GM19025 (cell line): ENCODE data around the gene KCNH5.
"Not testable (repeated sequence)": the region's sequence is repeated elsewhere in the genome, so short reads cannot be mapped to it uniquely, and the experiment has no call there.

ENCODE experiments used
- ATAC-seq: cut with Tn5 transposase; IDR thresholded peaks from one replicate; pipeline ENCODE4 v1.9.1; 2021; ENCODE audit warnings: mild to moderate bottlenecking, low read depth, moderate library complexity; ENCODE audit not compliant: unreplicated experiment

KCNH5 gene

DNA sequence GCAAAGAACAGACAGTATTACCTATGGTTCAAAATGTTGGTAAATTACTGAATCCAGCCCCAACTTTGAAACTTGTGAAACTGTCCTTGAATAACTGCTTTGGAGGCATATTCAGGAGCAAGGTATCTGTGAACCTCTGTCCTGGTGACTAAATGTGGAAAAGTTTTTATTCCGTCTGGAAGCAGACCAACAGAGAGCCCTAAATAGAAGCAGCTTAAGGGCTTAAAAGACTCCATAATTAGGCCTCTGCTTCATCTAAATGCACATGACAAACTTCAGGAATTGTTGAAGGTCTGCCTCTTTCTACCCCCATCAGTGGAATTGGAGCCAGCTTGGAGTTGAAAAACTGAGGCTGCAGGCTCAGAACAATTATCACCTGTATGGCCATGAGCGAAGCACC lies 276.5 kb downstream of the KCNH5 start:
- no peak for ATAC-seq

DNA sequence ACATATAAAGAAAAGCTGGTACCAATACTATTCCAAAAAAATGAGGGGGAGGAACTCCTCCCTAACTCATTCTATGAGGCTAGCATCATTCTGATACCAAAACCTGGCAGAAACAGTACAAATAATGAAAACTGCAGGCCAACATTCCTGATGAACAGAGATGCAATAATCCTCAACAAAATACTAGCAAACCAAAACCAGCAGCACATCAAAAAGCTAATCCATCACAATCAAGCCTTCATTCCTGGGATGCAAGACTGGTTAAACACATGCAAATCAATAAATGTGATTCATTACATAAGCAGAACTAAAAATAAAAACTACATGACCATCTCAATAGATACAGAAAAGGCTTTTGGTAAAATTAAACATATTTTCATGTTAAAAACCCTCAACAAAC lies 281.3 kb downstream of the KCNH5 start:
- ATAC-seq, result no peak

DNA sequence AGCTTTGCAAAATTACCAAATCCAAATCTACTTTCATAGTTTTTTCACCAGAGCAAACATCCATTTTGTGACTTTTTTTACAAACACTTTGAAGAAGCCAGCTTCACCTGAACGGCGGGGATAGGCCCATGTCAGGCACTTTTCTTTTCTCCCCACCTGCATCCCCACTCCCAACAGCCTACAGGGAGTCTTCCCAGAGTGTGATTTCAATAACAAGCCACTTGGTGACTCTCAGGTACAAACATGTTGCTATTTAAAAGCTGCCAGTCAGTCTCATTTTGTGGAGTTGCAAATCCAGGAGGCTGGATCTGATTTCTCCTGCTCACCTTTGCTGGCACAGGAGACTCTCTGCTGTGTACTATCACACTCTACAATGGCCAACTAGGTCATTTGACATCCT lies 285.5 kb downstream of the KCNH5 start:
- ATAC-seq, result no peak

GRCh38 chr14:62746881-62747280 lies 298.4 kb downstream of the KCNH5 start:
- not testable (repeated sequence) for ATAC-seq

DNA sequence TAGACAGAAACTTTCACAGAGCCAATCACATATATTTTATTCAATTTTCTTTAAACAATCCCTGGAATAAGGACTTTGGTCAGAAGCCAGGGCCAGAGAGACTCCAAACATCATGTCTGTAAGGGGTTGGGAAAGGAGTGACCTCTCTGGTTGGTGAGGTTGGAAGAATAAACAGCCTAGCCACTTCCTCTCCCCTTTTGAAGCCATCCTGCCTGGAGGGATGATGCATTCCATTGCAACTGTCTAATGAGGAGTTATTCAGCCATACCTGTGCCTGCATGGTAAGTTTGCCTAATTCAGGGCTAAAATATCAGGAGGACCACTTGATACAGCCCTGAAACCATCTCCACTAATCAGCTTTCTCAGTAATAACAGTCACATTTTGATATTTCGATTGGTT lies 299.8 kb downstream of the KCNH5 start:
- ATAC-seq, result no peak

- no peak for ATAC-seq
Observed at GRCh38 chr14:62743560-62743959, 301.7 kb downstream of the KCNH5 start.

DNA sequence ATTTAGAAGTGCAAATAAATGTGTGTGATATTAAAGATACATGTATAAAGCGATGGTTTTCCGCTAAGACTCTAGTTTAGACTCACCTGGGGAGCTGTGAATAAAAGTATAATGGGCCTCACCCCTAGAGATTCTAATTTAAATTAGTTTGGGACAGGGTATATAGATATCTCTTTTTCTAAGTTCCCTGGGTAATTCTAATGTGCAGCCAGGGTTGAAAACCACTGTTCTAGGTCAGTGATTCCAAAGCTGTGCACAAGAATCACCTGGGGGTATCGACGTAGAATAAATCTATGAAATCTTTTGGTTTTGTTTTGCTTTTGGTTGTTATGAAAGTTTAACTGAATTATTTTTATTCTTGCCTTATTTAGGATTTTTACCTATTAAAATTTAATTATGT lies 302.1 kb downstream of the KCNH5 start:
- ATAC-seq, result no peak

- ATAC-seq, result no peak
Observed at GRCh38 chr14:62739647-62740046, 305.6 kb downstream of the KCNH5 start.

- no peak for ATAC-seq
Observed at GRCh38 chr14:62736048-62737043, 308.9 kb downstream of the KCNH5 start.

GRCh38 chr14:62734831-62735230 lies 310.4 kb downstream of the KCNH5 start:
- no peak for ATAC-seq

GRCh38 chr14:62722406-62722805 lies 322.9 kb downstream of the KCNH5 start:
- ATAC-seq, result no peak

- no peak for ATAC-seq
Observed at GRCh38 chr14:62718629-62719028, 326.6 kb downstream of the KCNH5 start.

- ATAC-seq, result no peak
Observed at GRCh38 chr14:62711351-62712023, 333.8 kb downstream of the KCNH5 start.

DNA sequence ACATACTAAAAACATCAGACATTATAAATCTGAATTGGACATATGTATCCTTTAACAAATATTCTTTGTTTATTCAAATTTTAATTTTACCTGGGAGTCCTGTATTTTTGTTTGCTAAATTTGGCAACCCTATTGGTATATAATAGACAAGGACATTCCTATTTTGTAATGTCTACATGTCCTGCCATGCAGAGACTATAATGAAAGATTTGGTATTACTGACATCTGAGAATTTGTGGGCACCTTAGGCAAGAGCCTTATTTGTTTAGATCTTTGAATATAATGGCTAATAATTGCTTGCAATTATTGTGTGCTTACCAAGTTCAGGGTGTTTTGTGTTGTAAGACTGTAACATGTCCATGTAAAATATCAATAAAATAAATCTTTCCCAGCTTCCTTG lies 334.4 kb downstream of the KCNH5 start:
- ATAC-seq, result no peak

DNA sequence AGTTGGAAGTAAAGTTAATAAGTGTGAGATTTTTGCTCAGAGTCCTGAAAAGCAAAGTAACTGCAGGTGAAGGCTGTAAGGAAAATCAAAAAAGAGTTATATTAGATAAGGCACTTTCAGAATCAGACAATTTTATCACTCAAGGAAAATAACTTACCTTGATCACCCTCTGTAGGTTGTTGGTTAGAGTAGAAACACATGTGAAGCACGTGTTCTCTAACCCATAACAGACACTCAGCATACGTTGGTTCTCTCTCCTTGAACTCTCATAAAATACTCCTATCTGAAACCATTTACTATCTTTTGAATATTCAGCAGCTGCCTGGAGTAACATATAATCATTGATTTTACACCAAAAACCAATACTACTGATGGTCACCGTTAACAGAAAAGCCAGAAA lies 335.5 kb downstream of the KCNH5 start:
- ATAC-seq, result no peak

GRCh38 chr14:62706217-62706616 lies 339.0 kb downstream of the KCNH5 start:
- ATAC-seq, result no peak

GRCh38 chr14:62697461-62697860 lies 347.8 kb downstream of the KCNH5 start:
- ATAC-seq, result no peak

- no peak for ATAC-seq
Observed at GRCh38 chr14:62696929-62697328, 348.3 kb downstream of the KCNH5 start.

DNA sequence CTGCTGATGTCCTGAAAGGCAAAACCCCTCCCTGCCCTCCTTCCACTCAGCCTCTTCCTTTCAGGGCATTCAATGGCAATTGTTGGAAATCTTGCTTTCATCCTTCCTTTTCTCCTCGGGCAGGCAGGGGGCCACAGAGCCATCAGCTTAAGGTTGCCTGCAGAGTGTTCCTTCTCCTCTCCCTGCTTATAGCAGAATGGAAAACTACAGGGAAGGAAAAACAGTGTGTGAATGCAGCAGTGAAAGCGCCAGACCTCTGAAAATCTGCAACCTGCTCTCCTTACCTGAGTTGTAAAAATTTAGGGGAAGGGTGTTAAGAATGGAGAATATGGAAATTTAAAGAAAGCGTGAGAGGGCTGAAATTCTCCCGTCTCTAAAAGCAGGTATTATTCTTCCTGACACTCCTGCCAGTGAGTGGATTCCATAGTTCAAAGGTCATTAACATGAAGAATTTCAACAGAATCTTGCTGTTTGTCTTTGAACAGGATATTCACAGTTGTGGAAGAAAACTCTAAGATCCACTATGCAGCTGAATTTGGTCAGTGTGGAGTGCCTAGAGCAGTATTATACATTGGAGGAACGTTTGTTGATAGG lies 348.8 kb downstream of the KCNH5 start:
- ATAC-seq, result no peak

DNA sequence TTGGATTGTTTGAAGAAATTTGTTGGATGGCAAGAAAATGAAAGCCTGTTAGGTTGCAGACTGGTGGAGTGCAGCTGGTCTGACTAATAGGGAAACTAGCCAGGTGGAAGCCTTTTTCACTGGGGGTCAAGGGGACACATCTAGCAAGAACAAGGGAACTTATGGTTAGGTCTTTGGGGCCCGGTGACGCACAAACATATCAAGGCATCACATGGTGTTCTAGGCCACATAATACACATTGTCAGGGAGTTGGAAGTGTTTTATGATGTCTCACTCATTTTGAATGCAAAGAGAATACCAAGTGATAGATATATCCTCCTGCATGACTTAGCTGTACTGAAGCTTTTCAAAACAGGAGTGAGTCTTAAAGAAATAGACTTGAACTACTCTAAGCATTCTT lies 351.2 kb downstream of the KCNH5 start:
- no peak for ATAC-seq

DNA sequence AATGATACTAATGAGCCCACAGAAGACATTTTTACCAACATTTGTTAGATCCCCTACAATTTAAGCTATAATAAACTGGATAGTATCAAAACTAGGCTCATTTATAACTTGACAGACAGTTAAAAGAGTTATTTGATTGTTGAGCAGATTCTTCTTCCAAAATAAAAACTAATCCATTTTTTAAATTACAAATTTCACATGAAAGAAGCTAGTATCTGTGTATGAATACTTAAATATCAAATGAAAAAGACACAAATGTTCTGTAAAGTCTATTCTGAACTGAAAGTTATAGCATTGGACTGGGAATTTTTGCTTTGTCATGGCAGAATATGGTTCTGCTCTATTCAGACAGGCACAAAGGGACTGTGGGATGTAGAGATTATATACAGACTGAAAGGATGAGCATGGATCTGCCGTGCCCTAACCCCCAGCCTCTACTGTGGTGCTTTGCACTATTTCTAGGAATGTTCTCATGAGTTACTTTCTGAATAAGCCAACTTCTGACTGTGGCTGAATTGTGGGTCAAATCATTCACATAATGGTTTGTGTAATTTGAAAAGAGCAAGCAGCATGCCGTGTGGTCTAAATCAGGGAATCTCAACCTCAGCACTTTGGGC lies 352.7 kb downstream of the KCNH5 start:
- no peak for ATAC-seq
